ENCODE results near the gene THRAP3.

THRAP3 gene

DNA sequence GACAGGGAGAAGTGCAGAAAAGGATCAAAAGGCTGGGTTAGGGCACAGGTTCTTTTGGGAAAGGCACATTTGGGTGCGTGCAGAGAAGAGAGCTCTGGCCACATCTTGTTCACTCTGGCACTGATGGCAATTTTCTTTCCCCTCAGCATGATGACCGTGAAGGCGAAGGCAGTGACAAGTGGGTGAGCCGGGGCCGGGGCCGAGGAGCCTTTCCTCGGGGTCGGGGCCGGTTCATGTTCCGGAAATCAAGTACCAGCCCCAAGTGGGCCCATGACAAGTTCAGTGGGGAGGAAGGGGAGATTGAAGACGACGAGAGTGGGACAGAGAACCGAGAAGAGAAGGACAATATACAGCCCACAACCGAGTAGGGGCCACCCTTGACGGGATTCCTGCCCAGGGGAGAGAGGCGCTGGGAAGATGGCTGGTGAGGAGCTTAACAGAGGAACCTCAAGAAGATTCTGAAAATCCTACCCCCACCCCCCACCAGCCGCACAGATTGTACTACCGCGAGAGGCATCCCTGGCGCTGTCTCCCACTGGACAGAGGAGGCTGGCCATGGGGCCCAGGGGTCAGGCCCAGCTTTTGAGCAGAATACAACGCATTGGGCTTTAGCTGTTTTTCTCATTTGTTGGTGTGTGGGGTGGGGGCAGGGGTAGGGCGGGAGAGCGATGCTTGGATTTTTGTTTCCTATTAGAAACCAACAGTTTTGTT is 79.6 kb downstream of the THRAP3 start:
- TF ChIP-seq, protein P1, sequence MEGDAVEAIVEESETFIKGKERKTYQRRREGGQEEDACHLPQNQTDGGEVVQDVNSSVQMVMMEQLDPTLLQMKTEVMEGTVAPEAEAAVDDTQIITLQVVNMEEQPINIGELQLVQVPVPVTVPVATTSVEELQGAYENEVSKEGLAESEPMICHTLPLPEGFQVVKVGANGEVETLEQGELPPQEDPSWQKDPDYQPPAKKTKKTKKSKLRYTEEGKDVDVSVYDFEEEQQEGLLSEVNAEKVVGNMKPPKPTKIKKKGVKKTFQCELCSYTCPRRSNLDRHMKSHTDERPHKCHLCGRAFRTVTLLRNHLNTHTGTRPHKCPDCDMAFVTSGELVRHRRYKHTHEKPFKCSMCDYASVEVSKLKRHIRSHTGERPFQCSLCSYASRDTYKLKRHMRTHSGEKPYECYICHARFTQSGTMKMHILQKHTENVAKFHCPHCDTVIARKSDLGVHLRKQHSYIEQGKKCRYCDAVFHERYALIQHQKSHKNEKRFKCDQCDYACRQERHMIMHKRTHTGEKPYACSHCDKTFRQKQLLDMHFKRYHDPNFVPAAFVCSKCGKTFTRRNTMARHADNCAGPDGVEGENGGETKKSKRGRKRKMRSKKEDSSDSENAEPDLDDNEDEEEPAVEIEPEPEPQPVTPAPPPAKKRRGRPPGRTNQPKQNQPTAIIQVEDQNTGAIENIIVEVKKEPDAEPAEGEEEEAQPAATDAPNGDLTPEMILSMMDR (IDR thresholded peaks at IDR 0.05; ENCODE audit: extremely low read depth, insufficient read depth, missing control alignments) = no peak
- in situ Hi-C loops (cut with MboI; ENCODE audit: low pct_unique_long_range_greater_than_20kb, low sequenced_read_pairs, unreplicated experiment) = no loop called here

DNA sequence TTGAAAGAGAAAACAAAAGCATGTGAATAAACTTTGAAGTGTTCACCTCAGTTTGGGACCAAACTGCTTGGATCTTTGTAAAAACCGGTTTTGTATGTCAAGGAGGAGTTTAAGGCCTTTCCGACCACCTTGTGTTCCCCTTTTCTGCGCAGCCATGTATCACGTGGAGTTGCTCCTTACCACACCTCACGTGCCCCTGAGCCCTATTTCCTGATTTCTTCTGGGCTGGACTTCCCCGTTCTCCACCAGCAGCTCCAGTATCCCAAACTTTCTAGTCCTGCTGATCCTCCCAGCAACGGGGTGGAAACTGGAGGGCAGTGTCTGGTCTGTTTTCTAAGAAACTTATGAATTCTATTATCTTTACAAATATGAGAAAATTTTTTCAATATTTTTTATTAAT is 80.3 kb downstream of the THRAP3 start:
- in situ Hi-C loops (cut with MboI; ENCODE audit: low pct_unique_long_range_greater_than_20kb, low sequenced_read_pairs, unreplicated experiment) = no loop called here
- TF ChIP-seq, protein P1 (IDR thresholded peaks at IDR 0.05; ENCODE audit: extremely low read depth, insufficient read depth, missing control alignments) = no peak
- DNase-seq (ENCODE audit: low spot score) = no peak

More for the DNA sequence above, 79.6 kb downstream of the THRAP3 start:
- no peak for DNase-seq (ENCODE audit: low spot score)

DNA sequence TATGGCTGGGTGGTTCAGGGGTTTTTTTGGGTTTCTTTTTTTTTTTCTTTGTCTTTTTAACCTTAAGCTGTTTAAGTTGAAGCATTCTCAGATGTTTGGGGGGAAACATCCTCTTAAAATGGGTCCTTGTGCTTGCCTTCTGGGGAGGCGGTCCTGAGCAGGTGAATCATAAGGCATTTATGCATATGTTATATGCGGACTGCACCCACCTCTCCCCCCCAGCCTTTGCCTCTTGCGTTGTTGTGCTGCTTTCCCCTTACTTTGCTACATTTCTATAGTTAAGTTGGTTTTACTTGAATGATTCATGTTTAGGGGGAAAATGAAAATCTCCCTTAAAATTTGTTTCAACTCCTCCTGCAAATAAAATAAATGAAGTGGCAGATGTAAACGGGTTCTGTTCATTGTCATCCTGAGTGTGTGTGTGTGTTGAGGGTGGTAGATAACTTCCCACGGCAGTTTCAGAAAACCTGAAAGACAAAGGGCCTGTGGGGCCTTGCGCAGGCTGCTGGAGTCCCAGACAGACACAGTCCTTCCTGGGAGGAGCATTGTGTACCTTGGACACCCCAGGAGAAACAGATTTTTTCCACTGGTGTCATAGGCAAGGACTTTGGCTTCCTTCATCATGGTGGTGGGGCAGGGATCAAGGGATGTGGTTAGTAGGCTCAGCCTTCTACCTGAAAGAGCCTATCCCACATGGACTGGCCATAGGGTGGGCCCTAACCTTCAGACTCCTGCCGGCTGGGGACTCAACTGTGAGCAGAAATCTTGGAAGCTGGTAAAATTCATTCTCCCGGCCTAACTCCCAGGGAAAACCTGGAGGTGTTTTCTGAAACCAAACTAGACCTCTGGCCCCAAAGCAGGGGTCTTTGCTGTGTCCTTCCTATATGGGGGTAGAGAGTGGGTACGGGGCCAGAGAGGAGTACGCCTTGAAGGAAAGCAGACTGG is 81.0 kb downstream of the THRAP3 start:
- in situ Hi-C loops (cut with MboI; ENCODE audit: low pct_unique_long_range_greater_than_20kb, low sequenced_read_pairs, unreplicated experiment) = no loop called here
- TF ChIP-seq, protein P1 (IDR thresholded peaks at IDR 0.05; ENCODE audit: extremely low read depth, insufficient read depth, missing control alignments) = no peak
- no peak for DNase-seq (ENCODE audit: low spot score)

DNA sequence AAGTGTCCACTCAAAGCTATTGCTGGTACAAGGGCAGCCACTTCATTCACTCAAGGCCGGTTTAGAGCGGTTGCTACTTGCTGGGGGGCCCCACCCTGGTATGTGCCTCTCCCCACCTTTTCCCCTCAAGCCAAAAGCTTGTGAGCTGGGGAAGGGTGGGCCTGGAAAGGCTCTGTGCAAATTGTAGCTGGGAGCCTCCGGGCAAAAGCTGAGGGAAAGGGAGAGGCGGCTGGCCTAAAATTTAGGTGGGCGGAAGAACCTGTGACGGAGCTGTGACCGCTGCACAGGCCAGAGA is 81.6 kb downstream of the THRAP3 start:
- in situ Hi-C loops (cut with MboI; ENCODE audit: low pct_unique_long_range_greater_than_20kb, low sequenced_read_pairs, unreplicated experiment) = no loop called here
- TF ChIP-seq, protein P1 (IDR thresholded peaks at IDR 0.05; ENCODE audit: extremely low read depth, insufficient read depth, missing control alignments) = no peak
- DNase-seq (ENCODE audit: low spot score) = no peak

GRCh38 chr1:36306210-36306901 is 82.1 kb downstream of the THRAP3 start, which contains the start of gene SH3D21:
SH3D21 (plus strand) TSS chr1:36306368; CDS start chr1:36306421, 53 bp downstream.
- in situ Hi-C loops (cut with MboI; ENCODE audit: low pct_unique_long_range_greater_than_20kb, low sequenced_read_pairs, unreplicated experiment) = no loop called here
- peak; percentile 57 for DNase-seq (ENCODE audit: low spot score)
- TF ChIP-seq, protein P1 (IDR thresholded peaks at IDR 0.05; ENCODE audit: extremely low read depth, insufficient read depth, missing control alignments) = peak; percentile 24

- peak; percentile 99 for DNase-seq (ENCODE audit: low spot score)
- in situ Hi-C loops (cut with MboI; ENCODE audit: low pct_unique_long_range_greater_than_20kb, low sequenced_read_pairs, unreplicated experiment) = no loop called here
- TF ChIP-seq, protein P1 (IDR thresholded peaks at IDR 0.05; ENCODE audit: extremely low read depth, insufficient read depth, missing control alignments) = no peak
Measured at GRCh38 chr1:36306902-36307456, 82.7 kb downstream of the THRAP3 start.

All from GM13977 (cell line).